H1 (cell line): ENCODE data around the gene SHROOM3. TPM values are rescaled to one million over a fixed set of nuclear protein-coding genes. Genes with fewer than 3 reads are reported as not detected.

ENCODE experiments used
- CTCF ChIA-PET: fragments of 300-600 bp; sonication (Branson Sonifier 250); formaldehyde crosslinking; loops from one replicate; lab custom pipeline; 2021; ENCODE audit not compliant: partially characterized antibody; lab: Charles Lee
- POLR2A ChIA-PET: fragments of 300-600 bp; sonication (Branson Sonifier 250); formaldehyde crosslinking; loops from one replicate; lab custom pipeline; 2021; ENCODE audit warnings: inconsistent platforms; ENCODE audit not compliant: partially characterized antibody; lab: Charles Lee
- DNase-seq, 2 experiments: peaks; one replicate each; pipeline versions ENCODE4 v3.0.0 to v3.0.0-alpha.2; 2010 to 2022; ENCODE audit warnings: low spot score in 2 of 2, low read depth in 1 of 2, mixed read lengths in 1 of 2
- FAIRE-seq: peaks from 2 replicates; lab custom pipeline; 2011; peaks lifted over from hg19 to GRCh38; lab: Jason Lieb, UNC
- H2AFZ ChIP-seq: 2 replicates; pipeline ENCODE4 v1.8.1; 2012; ENCODE audit warnings: low read length, inconsistent platforms
- H2AK5ac ChIP-seq: 2 replicates; pipeline ENCODE4 v1.6.1; 2013; ENCODE audit warnings: low read depth, low read length
- H2BK120ac ChIP-seq: replicated peaks from 2 replicates; pipeline ENCODE3; 2013; ENCODE audit warnings: low read depth, low read length, inconsistent platforms
- H2BK12ac ChIP-seq: 2 replicates; pipeline ENCODE4 v1.6.1; 2013; ENCODE audit warnings: low read depth, low read length
- H2BK15ac ChIP-seq: 2 replicates; pipeline ENCODE4 v1.6.1; 2013; ENCODE audit warnings: low read length
- H2BK20ac ChIP-seq: 2 replicates; pipeline ENCODE4 v1.6.1; 2013; ENCODE audit warnings: low read length
- H2BK5ac ChIP-seq: 2 replicates; pipeline ENCODE4 v1.6.1; 2013; ENCODE audit warnings: low read depth, low read length
- H3K14ac ChIP-seq: 2 replicates; pipeline ENCODE4 v1.6.1; 2013; ENCODE audit warnings: inconsistent platforms; ENCODE audit not compliant: insufficient read length
- H3K18ac ChIP-seq: 2 replicates; pipeline ENCODE4 v1.6.1; 2013; ENCODE audit warnings: low read length; ENCODE audit errors: extremely low read depth
- H3K23ac ChIP-seq: 2 replicates; pipeline ENCODE4 v1.6.1; 2013; ENCODE audit warnings: inconsistent platforms; ENCODE audit not compliant: insufficient read length
- H3K23me2 ChIP-seq: 2 replicates; pipeline ENCODE4 v1.6.1; 2013; ENCODE audit warnings: low read depth, low read length
- H3K27ac ChIP-seq: 2 replicates; pipeline ENCODE4 v1.6.1; 2011; ENCODE audit warnings: low read depth, low read length, inconsistent platforms
- H3K27me3 ChIP-seq, 4 experiments: replicated peaks in 1 of 4; 1 replicate in 1 of 4; 2 replicates in 3 of 4; pipeline versions ENCODE4 v1.6.1 to v1.8.1; 2011 to 2013; ENCODE audit warnings: low read length in 3 of 4, mild to moderate bottlenecking in 3 of 4, inconsistent platforms in 2 of 4, mixed read lengths in 2 of 4, moderate library complexity in 1 of 4; ENCODE audit not compliant: control insufficient read depth in 3 of 4, insufficient read depth in 3 of 4; ENCODE audit errors: extremely low read depth in 1 of 4
- H3K36me3 ChIP-seq, 4 experiments: 2 replicates each; pipeline versions ENCODE4 v1.6.1 to v1.8.1; 2011 to 2013; ENCODE audit warnings: mild to moderate bottlenecking in 4 of 4, low read length in 3 of 4, moderate library complexity in 2 of 4, control low read depth in 1 of 4, inconsistent platforms in 1 of 4; ENCODE audit not compliant: insufficient read depth in 4 of 4, control insufficient read depth in 2 of 4
- H3K4ac ChIP-seq: replicated peaks from 2 replicates; pipeline ENCODE3; 2013; ENCODE audit warnings: low read length, low read depth, mixed read lengths, inconsistent platforms; ENCODE audit not compliant: insufficient read length
- H3K4me1 ChIP-seq, 4 experiments: replicated peaks in 1 of 4; 1 replicate in 1 of 4; 2 replicates in 3 of 4; pipeline versions ENCODE4 v1.6.1 to v1.8.1; 2011 to 2013; ENCODE audit warnings: low read length in 3 of 4, inconsistent platforms in 2 of 4, mixed read lengths in 1 of 4; ENCODE audit not compliant: insufficient read depth in 4 of 4, control insufficient read depth in 3 of 4
- H3K4me2 ChIP-seq, 2 experiments: 2 replicates each; pipeline versions ENCODE4 v1.6.1 to v1.8.1; 2011 to 2013; ENCODE audit warnings: low read depth in 2 of 2, low read length in 2 of 2, control low read depth in 1 of 2, inconsistent platforms in 1 of 2, mild to moderate bottlenecking in 1 of 2; ENCODE audit not compliant: insufficient read depth in 1 of 2
- H3K4me3 ChIP-seq, 4 experiments: fragments of 200-600, 300-600 bp in 1 of 4; sonication (generic), shearing (Covaris generic), sonication (Bioruptor Twin) in 1 of 4; 2 replicates each; pipeline versions ENCODE4 v1.5.1 to v1.8.1; 2011 to 2016; ENCODE audit warnings: low read length in 4 of 4, low read depth in 3 of 4, control low read depth in 2 of 4, inconsistent platforms in 2 of 4, mild to moderate bottlenecking in 2 of 4, mixed read lengths in 1 of 4, moderate library complexity in 1 of 4; ENCODE audit not compliant: insufficient read depth in 2 of 4; ENCODE audit errors: extremely low read depth in 1 of 4
- H3K56ac ChIP-seq: replicated peaks from 2 replicates; pipeline ENCODE3; 2013; ENCODE audit warnings: low read depth, mild to moderate bottlenecking, mixed read lengths, low read length, inconsistent platforms; ENCODE audit not compliant: insufficient read length
- H3K79me1 ChIP-seq: 2 replicates; pipeline ENCODE4 v1.6.1; 2013; ENCODE audit warnings: low read depth, low read length, control low read depth
- H3K79me2 ChIP-seq, 2 experiments: 2 replicates each; pipeline versions ENCODE4 v1.6.1 to v1.8.1; 2012 to 2013; ENCODE audit warnings: low read length in 2 of 2, mild to moderate bottlenecking in 2 of 2, inconsistent platforms in 1 of 2; ENCODE audit not compliant: insufficient read depth in 2 of 2, control insufficient read depth in 1 of 2
- H3K9ac ChIP-seq, 4 experiments: replicated peaks in 1 of 4; 1 replicate in 1 of 4; 2 replicates in 3 of 4; pipeline versions ENCODE4 v1.6.1 to v1.8.1; 2011 to 2013; ENCODE audit warnings: low read depth in 3 of 4, low read length in 3 of 4, control low read depth in 2 of 4, mild to moderate bottlenecking in 2 of 4, moderate library complexity in 2 of 4, inconsistent platforms in 1 of 4; ENCODE audit errors: extremely low read depth in 1 of 4
- H3K9me3 ChIP-seq, 2 experiments: 2 replicates each; pipeline versions ENCODE4 v1.6.1 to v1.8.1; 2012 to 2013; ENCODE audit warnings: mild to moderate bottlenecking in 2 of 2, moderate library complexity in 2 of 2, control low read depth in 1 of 2, inconsistent platforms in 1 of 2, low read depth in 1 of 2, low read length in 1 of 2, mixed read lengths in 1 of 2; ENCODE audit not compliant: insufficient read depth in 2 of 2
- H4K20me1 ChIP-seq, 2 experiments: replicated peaks in 1 of 2; 2 replicates each; pipeline versions ENCODE3 to v1.8.1; 2011 to 2013; ENCODE audit warnings: inconsistent platforms in 2 of 2, low read length in 2 of 2, mild to moderate bottlenecking in 1 of 2; ENCODE audit not compliant: insufficient read depth in 2 of 2, control insufficient read depth in 1 of 2
- H4K5ac ChIP-seq: 2 replicates; pipeline ENCODE4 v1.6.1; 2013; ENCODE audit warnings: low read length, low read depth, mixed read lengths, inconsistent platforms; ENCODE audit not compliant: insufficient read length
- H4K8ac ChIP-seq: 2 replicates; pipeline ENCODE4 v1.8.0; 2013; ENCODE audit warnings: mild to moderate bottlenecking, moderate library complexity, low read length, inconsistent platforms; ENCODE audit not compliant: insufficient read depth; ENCODE audit errors: extremely low read depth
- H4K91ac ChIP-seq: replicated peaks from 2 replicates; pipeline ENCODE3; 2013; ENCODE audit warnings: low read length, mixed read lengths, inconsistent platforms; ENCODE audit not compliant: insufficient read length
- BCL11A ChIP-seq, 2 experiments: IDR thresholded peaks; one replicate each; pipeline ENCODE4 v1.6.1; 2011; ENCODE audit warnings: low read depth in 2 of 2, low read length in 2 of 2, mild to moderate bottlenecking in 2 of 2
- EGR1 ChIP-seq: IDR thresholded peaks from 2 replicates; pipeline ENCODE4 v1.6.1; 2011; ENCODE audit warnings: low read depth, low read length, borderline replicate concordance
- WGBS, 2 experiments: shearing (Covaris generic) in 1 of 2; methylation state at CpG; one replicate each; pipeline versions ENCODE4 v1.1.6 to v1.1.7; 2013 to 2015; ENCODE audit warnings: low lambda C conversion rate in 2 of 2, mixed read lengths in 2 of 2, inconsistent platforms in 1 of 2, low coverage in 1 of 2, missing lambda C conversion rate in 1 of 2; ENCODE audit not compliant: insufficient replicate concordance in 2 of 2, insufficient coverage in 1 of 2, insufficient read length in 1 of 2; ENCODE audit errors: extremely low coverage in 1 of 2, missing lambda C conversion rate in 1 of 2; 5-methylcytosine and 5-hydroxymethylcytosine counted together
- polyA plus RNA-seq, 7 experiments: library from polyadenylated mRNA; depleted of rRNA in 3 of 7; stranded (reverse) in 5 of 7; unstranded in 2 of 7; fragments of >200 nt in 5 of 7; fragments of 200-250 nt in 2 of 7; gene quantifications; 1 replicate in 5 of 7; 2 replicates in 1 of 7; 4 replicates in 1 of 7; pipeline versions ENCODE4 v1.2.1 to v1.2.3, GENCODE V29; 2011 to 2013; ENCODE audit warnings: missing spikeins in 2 of 7, mixed read lengths in 2 of 7
- total RNA-seq: library from RNA; stranded (reverse); fragmentation: NEBNext Ultra II Directional; extraction: Animal tissue kit (Norgen Biotek cat#: 25700); gene quantifications from 2 replicates; pipeline ENCODE4 v1.2.1, GENCODE V29; 2021

SHROOM3 gene
- total and polyA plus RNA-seq, 2 of the 8 experiments (the other 6 are each of a cell fraction or from before 2014, with no cell fraction given) = 15.8 to 34.0 TPM

DNA sequence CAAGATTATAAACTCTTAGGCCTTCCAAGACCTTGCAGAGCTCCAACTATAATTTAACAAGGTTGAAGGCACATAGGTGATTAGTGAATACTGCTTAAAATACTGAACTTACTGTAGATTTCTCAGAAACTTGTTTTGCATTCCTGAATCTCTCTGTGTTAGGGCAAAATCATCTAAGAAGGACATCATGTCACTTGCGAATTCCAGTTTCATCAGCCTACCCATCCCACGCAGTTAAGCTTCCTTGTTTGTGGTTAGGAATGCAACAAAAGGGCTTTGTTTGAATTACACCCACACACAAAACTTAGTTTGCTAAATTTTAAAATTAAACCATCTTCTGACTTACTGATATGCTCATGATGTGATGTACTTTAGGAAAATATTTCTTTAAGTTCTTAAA lies 288.9 kb downstream of the SHROOM3 start:
- Histone ChIP-seq H3K4me1 (peaks cover 0 to 16% (median 8%) of the 10 kb centered on the region in 4 experiments; a peak in 4 of 7 replicates), H2AK5ac (no peak overlapping the region), H3K9ac (no peak overlapping the region), H3K4me2 (peak overlapping the region in 1 of 2 experiments; percentile 31; a peak in 1 of 4 replicates), H3K27me3 (no peaks in the 10 kb centered on the region), H2BK12ac (no peak overlapping the region), H2BK5ac (no peak overlapping the region), H2BK120ac (no peak overlapping the region), H3K79me1 (no peaks in the 10 kb centered on the region), H2BK20ac (no peak overlapping the region), H3K23me2 (no peaks in the 10 kb centered on the region), H2BK15ac (no peak overlapping the region), H3K56ac (no peak overlapping the region), H3K79me2 (peaks cover 2 to 49% of the 10 kb centered on the region in 2 experiments; a peak in 3 of 4 replicates), H4K5ac (no peak overlapping the region), H3K9me3 (no peaks in the 10 kb centered on the region), H3K36me3 (no peaks in the 10 kb centered on the region; a peak in 1 of 8 replicates), H3K4ac (no peak overlapping the region), H3K23ac (no peak overlapping the region), H3K27ac (no peak overlapping the region; the same call in 1 of the 2 replicates), H4K8ac (no peak overlapping the region), H4K91ac (no peak overlapping the region), H3K18ac (no peak overlapping the region), H3K14ac (no peak overlapping the region), H2AFZ (no peak overlapping the region), H3K4me3 (no peak overlapping the region), H4K20me1 (peaks cover 0 to 3% of the 10 kb centered on the region in 2 experiments)
- WGBS, 2 experiments = 31% methylated on average over 2 of the region's 2 CpGs; no CpG with 5 or more reads in 1 of the 2 experiments
- ChIA-PET CTCF (interaction anchor here (0.9 to 3.2 kb wide), 4 partner anchors 16 to 97 kb away, joined by 3 to 11 read pairs (median 3); no protein-coding TSS in a partner anchor), POLR2A (interaction anchor here (1.0 to 1.3 kb wide), 2 partner anchors 10 to 135 kb away, joined by 3 read pairs; no protein-coding TSS in a partner anchor)
- peak; percentile 44; the same call in 1 of the 2 replicates for TF ChIP-seq EGR1
- TF ChIP-seq BCL11A (IDR thresholded peaks at IDR 0.05; ENCODE audit: low read depth in 2 of 2, low read length in 2 of 2) = no peak
- DNase-seq (no peak), FAIRE-seq (peak; percentile 19)
